Upper lobe of left lung (tissue), 6 donors: ENCODE results near the gene GET4. TPM values are rescaled to one million over a fixed set of nuclear protein-coding genes. Genes with fewer than 3 reads are reported as not detected.

Experiments
- ATAC-seq, 2 donors: fragments of 200-7000 bp; cut with Tn5 transposase; one replicate each; pipeline ENCODE4 v1.9.1; 2022; ENCODE audit warnings: mild to moderate bottlenecking in 2 of 2, moderate library complexity in 2 of 2; ENCODE audit not compliant: low FRiP score in 2 of 2
- DNase-seq, 2 donors: peaks; one replicate each; pipeline ENCODE4 v3.0.0-alpha.2; 2019 to 2020
- H3K27ac ChIP-seq, 4 donors: fragments of 200-600 bp; sonication (generic); one replicate each; pipeline ENCODE4 v1.5.1; 2016 to 2019
- H3K27me3 ChIP-seq, 4 donors: fragments of 200-600 bp; sonication (generic); one replicate each; pipeline ENCODE4 v1.5.1; 2017 to 2019
- H3K36me3 ChIP-seq, 4 donors: fragments of 200-600 bp; sonication (generic); one replicate each; pipeline ENCODE4 v1.5.1; 2016 to 2019
- H3K4me1 ChIP-seq, 4 donors: fragments of 200-600 bp; sonication (generic); one replicate each; pipeline ENCODE4 v1.5.1; 2018 to 2019
- H3K4me3 ChIP-seq, 4 donors: fragments of 200-600 bp; sonication (generic); one replicate each; pipeline ENCODE4 v1.5.1; 2017 to 2019; ENCODE audit warnings: mild to moderate bottlenecking in 2 of 4, moderate library complexity in 1 of 4
- H3K9me3 ChIP-seq, 4 donors: fragments of 200-600 bp; sonication (generic); one replicate each; pipeline ENCODE4 v1.5.1; 2018 to 2019
- EP300 ChIP-seq, 4 donors: sonication (generic); formaldehyde crosslinking; IDR thresholded peaks; one replicate each; pipeline ENCODE4 v1.5.1; 2017; ENCODE audit warnings: antibody characterized with exemption in 4 of 4, control low read depth in 2 of 4
- POLR2A ChIP-seq, 4 donors: fragments of 450-650 bp; IDR thresholded peaks; one replicate each; pipeline ENCODE4 v1.5.1; 2016 to 2017; ENCODE audit warnings: antibody characterized with exemption in 4 of 4, mild to moderate bottlenecking in 2 of 4
- POLR2AphosphoS5 ChIP-seq, 2 donors: sonication (generic); formaldehyde crosslinking; IDR thresholded peaks; one replicate each; pipeline ENCODE4 v1.5.1; 2017; ENCODE audit warnings: antibody characterized with exemption in 2 of 2
- WGBS, 2 donors: methylation state at CpG; one replicate each; pipeline ENCODE4 v1.1.5; 2017 to 2018; 5-methylcytosine and 5-hydroxymethylcytosine counted together
- total RNA-seq, 6 donors: library from RNA; depleted of rRNA in 4 of 6; stranded (reverse); fragments of >200 nt in 4 of 6; gene quantifications; one replicate each; pipeline versions ENCODE4 v1.1.0 to v1.2.1, GENCODE V29; 2016 to 2021
- TF ChIP-seq, protein P1 (sequence below), 6 experiments: fragments of 450-650 bp in 4 of 6; fragments of 200-600 bp in 2 of 6; sonication (generic) in 2 of 6; IDR thresholded peaks; one replicate each; pipeline ENCODE4 v1.5.1; 2016 to 2019; ENCODE audit warnings: antibody characterized with exemption in 6 of 6
- donor health status: DM: no; HTN: no; CAD: no; lungs with moderate emphysema.
- donor health status: DM: no; HTN: yes; CAD: no; lungs with severe emphysema.

Gene GET4
- total RNA-seq, 6 donors from 2014 or later = 26.0 to 82.6 (median 40.8) TPM

DNA sequence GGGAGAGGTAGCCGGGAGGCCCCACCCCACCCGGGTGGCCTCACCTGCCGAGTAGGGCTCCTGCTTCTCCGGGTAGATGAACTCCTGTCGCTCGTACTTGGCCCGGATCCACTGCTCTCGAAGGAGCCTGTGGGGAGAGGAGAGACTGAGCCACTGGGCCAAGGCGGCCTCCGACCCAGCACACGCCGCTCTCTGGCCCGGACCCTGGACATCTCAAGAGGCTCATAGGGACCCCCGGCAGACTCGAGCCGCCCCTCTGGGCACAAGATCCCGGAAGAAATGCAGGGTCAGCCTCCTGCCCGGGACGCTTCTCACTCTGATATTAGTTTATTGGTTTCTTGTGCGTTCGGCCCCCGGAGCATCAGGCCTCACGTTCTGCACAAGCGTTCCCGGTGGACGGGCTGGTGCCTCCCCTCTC lies 43.6 kb downstream of the GET4 start:
- WGBS, 2 donors = 78 to 91% methylated on average over 23 to 25 of the region's 26 CpGs
- TF ChIP-seq EP300 (IDR thresholded peaks at IDR 0.05) (no peak), POLR2AphosphoS5 (IDR thresholded peaks at IDR 0.05) (no peak), POLR2A (IDR thresholded peaks at IDR 0.05) (no peak)
- TF ChIP-seq, protein P1, sequence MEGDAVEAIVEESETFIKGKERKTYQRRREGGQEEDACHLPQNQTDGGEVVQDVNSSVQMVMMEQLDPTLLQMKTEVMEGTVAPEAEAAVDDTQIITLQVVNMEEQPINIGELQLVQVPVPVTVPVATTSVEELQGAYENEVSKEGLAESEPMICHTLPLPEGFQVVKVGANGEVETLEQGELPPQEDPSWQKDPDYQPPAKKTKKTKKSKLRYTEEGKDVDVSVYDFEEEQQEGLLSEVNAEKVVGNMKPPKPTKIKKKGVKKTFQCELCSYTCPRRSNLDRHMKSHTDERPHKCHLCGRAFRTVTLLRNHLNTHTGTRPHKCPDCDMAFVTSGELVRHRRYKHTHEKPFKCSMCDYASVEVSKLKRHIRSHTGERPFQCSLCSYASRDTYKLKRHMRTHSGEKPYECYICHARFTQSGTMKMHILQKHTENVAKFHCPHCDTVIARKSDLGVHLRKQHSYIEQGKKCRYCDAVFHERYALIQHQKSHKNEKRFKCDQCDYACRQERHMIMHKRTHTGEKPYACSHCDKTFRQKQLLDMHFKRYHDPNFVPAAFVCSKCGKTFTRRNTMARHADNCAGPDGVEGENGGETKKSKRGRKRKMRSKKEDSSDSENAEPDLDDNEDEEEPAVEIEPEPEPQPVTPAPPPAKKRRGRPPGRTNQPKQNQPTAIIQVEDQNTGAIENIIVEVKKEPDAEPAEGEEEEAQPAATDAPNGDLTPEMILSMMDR (IDR thresholded peaks at IDR 0.05) = no peak
- peaks cover 7 to 29% (median 23%) of the 10 kb centered on the region in 4 donors for H3K4me1 ChIP-seq
- no peak overlapping the region for H3K4me3 ChIP-seq
- ATAC-seq (no peak), DNase-seq (no peak)
- peaks cover 0 to 3% (median 0%) of the 10 kb centered on the region in 4 donors for H3K36me3 ChIP-seq
- H3K27ac ChIP-seq = no peak overlapping the region
- no peaks in the 10 kb centered on the region for H3K9me3 ChIP-seq
- H3K27me3 ChIP-seq = no peaks in the 10 kb centered on the region

DNA sequence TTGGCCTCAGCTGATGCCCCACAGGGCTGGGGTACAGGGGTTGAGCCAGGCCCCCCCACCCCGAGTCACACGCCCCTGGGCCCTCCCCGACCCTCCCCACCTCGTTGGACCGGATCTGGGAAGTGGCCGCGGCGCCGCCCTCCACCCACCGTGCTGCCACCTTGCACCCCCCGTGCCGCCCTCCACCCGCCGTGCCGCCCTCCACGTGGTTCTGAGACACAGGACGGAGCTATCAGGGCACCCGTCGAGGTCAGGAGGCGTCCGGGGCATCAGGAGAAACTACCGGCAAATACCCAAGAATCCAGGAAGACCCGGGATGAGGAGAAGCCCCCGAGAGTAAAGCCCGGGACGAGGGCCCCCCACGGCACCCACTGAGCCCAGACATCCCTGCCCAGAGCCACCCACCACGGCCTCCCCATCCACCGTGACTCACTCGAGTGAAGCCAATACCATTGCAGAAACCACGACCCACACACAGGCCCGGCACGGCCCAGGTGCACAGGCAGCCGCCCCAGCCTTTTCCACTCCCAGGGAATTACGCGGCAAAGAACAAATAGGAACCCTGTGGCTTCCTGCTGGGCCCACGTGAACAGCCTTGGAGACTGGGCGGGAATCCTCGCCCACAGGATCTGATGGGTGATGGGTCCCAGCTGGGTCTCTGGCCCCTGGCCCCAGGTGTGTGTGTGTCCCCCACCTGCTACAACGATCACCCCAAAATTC lies 44.2 kb downstream of the GET4 start:
- H3K4me3 ChIP-seq = no peak overlapping the region
- TF ChIP-seq EP300 (IDR thresholded peaks at IDR 0.05) (no peak), POLR2AphosphoS5 (IDR thresholded peaks at IDR 0.05) (no peak), POLR2A (IDR thresholded peaks at IDR 0.05) (no peak)
- TF ChIP-seq, protein P1 (IDR thresholded peaks at IDR 0.05) = no peak
- ATAC-seq (no peak), DNase-seq (peak in 1 of 2 donors; percentile 84)
- no peak overlapping the region for H3K27ac ChIP-seq
- H3K36me3 ChIP-seq = no peaks in the 10 kb centered on the region
- WGBS, 2 donors = 83 to 90% methylated on average over 32 to 40 of the region's 40 CpGs
- no peaks in the 10 kb centered on the region for H3K27me3 ChIP-seq
- H3K4me1 ChIP-seq = peaks cover 7 to 31% (median 26%) of the 10 kb centered on the region in 4 donors
- no peaks in the 10 kb centered on the region for H3K9me3 ChIP-seq

DNA sequence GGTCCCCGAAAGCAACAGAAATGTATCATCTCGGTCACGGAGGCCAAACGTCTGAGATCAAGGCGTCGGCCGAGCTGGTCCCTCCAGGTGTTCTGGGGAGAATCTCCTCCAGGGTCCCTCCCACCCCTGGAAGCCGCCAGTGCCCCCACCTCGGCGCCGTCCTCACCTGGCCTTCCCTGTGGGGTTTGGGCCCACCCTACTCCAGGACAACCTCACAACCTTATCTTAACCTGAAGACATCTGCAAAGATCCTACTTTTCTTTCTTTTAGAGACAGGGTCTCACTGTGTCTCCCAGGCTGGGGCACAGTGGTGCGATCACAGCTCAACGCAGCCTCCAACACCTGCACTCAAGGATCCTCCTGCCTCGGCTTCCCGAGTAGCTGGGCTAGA lies 44.7 kb downstream of the GET4 start:
- DNase-seq = peak in 1 of 2 donors; percentile 63

DNA sequence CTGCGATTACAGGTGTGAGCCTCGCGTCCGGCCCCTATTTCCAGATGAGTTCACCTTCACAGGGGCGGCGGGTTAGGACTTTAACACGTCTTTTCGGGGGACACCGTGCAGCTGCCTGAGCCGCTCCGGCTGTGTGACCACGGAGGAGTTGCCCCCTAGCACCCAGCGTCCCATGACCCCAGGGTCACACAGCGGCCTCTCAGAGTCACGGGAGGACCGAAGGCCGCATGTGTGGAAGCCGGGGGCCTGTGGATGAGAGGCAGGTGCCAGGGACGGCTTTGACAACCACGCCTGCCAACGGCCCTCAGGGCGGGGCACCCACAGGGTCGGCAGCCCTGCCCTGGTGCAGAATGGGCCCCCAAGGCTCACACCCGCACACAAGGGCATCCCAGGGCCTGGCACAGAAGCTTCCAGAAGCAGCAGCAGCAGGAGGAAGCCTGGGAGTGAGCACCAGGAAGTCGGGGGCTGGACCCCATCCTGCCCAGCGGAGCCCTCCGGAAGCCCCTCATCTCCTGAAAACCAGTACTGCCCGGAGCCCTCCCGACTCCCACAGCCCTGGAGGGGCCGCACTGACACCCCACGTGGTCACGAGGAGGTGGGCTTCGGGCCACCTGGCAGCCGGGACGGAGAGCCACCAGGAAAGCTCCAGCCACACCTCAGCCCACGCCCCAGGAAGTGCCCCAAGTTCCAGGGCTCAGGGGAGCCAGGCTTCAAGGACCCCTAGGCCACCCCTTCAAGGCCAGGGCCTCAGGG lies 45.4 kb downstream of the GET4 start:
- H3K9me3 ChIP-seq = no peaks in the 10 kb centered on the region
- no peaks in the 10 kb centered on the region for H3K27me3 ChIP-seq
- peak overlapping the region in 2 of 4 donors; percentile 19 to 76 for H3K27ac ChIP-seq
- no peak for TF ChIP-seq POLR2A (IDR thresholded peaks at IDR 0.05)
- no peak for TF ChIP-seq EP300 (IDR thresholded peaks at IDR 0.05)
- TF ChIP-seq, protein P1 (IDR thresholded peaks at IDR 0.05) = no peak
- no peak for TF ChIP-seq POLR2AphosphoS5 (IDR thresholded peaks at IDR 0.05)
- no peaks in the 10 kb centered on the region for H3K36me3 ChIP-seq
- H3K4me1 ChIP-seq = peaks cover 7 to 37% (median 29%) of the 10 kb centered on the region in 4 donors
- H3K4me3 ChIP-seq = peak overlapping the region in 2 of 4 donors; percentile 3 to 34
- no peak for ATAC-seq
- DNase-seq = peak; percentile 19 to 77
- 72 to 73% methylated on average over 25 to 35 of the region's 36 CpGs for WGBS, 2 donors

More for the DNA sequence above, 44.7 kb downstream of the GET4 start:
- Histone ChIP-seq H3K4me1 (peaks cover 7 to 36% (median 28%) of the 10 kb centered on the region in 4 donors), H3K9me3 (no peaks in the 10 kb centered on the region), H3K36me3 (no peaks in the 10 kb centered on the region), H3K27ac (no peak overlapping the region), H3K27me3 (no peaks in the 10 kb centered on the region), H3K4me3 (no peak overlapping the region)
- TF ChIP-seq POLR2AphosphoS5 (IDR thresholded peaks at IDR 0.05) (no peak), POLR2A (IDR thresholded peaks at IDR 0.05) (no peak), EP300 (IDR thresholded peaks at IDR 0.05) (no peak)
- TF ChIP-seq, protein P1 (IDR thresholded peaks at IDR 0.05) = no peak
- 95 to 96% methylated on average over 15 of the region's 15 CpGs for WGBS, 2 donors
- no peak for ATAC-seq
